HG03045 (cell line): Measurements from ENCODE around the gene MORC4.

Experiments used
- ATAC-seq: cut with Tn5 transposase; IDR thresholded peaks from one replicate; pipeline ENCODE4 v1.9.1; 2021; ENCODE audit warnings: mild to moderate bottlenecking, moderate library complexity; ENCODE audit not compliant: unreplicated experiment

The MORC4 gene

GRCh38 chrX:106952988-106953387 lies 47.0 kb downstream of the MORC4 start:
- no peak for ATAC-seq

DNA sequence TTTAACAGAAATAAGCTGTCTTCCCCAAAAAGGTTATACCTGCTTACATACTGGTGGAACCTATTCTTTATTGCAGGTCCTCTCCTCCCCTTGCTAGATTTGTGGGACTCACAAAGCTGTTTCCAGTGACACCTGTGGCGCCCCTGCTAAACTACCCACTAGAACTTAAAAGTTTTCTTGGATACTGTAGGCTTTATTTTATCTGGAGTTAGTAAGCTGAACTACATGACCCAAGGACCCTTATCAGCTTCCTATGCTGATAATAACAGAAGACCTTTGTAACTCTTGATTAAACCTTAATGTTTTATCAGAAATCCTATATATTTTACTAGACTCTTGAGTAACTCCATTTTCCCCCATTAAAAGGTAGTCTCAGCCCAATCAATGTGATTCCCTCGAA lies 47.5 kb downstream of the MORC4 start:
- no peak for ATAC-seq

- no peak for ATAC-seq
These were observed 47.9 kb downstream of the MORC4 start for GRCh38 chrX:106952089-106952488.

- ATAC-seq: no peak
These were observed 48.8 kb downstream of the MORC4 start for GRCh38 chrX:106951230-106951629.

GRCh38 chrX:106950381-106950780 lies 49.6 kb downstream of the MORC4 start:
- ATAC-seq: no peak

- no peak for ATAC-seq
These were observed 50.6 kb downstream of the MORC4 start for GRCh38 chrX:106949366-106949765.

DNA sequence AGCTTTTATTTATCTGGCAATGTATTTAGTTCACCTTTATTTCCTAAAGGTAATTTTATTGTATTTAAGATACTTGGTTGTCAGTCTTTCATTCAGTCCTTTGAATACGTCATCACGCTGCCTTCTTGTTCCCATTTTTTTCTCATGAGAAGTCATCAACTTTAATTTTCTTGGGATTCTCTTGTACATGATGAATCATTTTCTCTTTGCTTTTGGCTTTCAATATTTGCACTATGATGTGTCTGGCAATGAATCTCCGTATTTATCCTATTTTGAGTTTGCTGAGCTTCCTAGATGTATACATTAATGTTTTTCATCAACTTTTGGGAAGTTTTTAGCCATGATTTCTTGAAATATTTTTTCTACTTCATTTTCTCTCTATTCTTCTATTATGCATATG lies 51.4 kb downstream of the MORC4 start:
- ATAC-seq: no peak

GRCh38 chrX:106946464-106946863 lies 53.5 kb downstream of the MORC4 start:
- ATAC-seq: no peak

- no peak for ATAC-seq
These were observed 59.9 kb downstream of the MORC4 start for GRCh38 chrX:106940068-106940467.

GRCh38 chrX:106939566-106939965 lies 60.4 kb downstream of the MORC4 start:
- ATAC-seq: no peak

DNA sequence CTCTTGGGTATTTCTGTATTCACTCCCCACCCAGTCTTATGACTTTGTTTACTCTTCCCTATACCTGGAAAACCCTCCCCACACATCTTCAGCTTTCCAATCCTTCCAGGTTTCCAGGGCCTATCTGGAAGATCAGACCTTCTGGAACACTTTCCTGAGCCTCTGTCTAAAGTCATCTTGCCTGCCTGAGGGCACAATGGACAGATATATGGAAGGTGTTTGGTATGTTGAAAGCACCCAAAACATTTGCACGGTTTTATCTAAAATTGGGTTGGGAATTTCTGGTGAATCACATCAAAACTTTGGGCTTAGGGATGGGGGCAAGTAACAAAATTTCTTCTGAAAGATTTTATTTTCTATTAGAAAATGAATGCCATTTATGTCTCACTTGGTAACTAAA lies 63.8 kb downstream of the MORC4 start:
- ATAC-seq: no peak

- no peak for ATAC-seq
These were observed 64.8 kb downstream of the MORC4 start for GRCh38 chrX:106935175-106935574.

DNA sequence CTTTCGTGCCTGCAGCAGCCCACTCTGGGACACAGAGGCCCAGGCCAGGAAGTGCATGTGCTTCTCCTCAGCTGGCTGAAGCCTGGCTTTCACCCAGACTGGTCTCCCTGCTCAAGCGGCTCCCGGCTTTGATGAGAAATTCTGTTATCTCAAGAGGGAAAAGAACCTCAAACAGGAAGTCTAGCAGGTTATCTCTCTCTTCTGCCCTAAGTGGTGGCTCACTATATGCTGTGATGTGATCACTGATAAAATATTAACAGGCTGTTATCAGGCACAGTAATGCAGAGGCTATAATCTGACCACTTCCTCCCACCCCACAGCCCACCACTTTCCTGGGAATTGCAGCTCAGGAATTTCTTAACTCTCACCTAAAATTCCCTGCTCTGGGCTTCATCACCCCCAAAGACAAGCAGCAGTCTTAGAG lies 66.5 kb downstream of the MORC4 start:
- ATAC-seq: no peak

DNA sequence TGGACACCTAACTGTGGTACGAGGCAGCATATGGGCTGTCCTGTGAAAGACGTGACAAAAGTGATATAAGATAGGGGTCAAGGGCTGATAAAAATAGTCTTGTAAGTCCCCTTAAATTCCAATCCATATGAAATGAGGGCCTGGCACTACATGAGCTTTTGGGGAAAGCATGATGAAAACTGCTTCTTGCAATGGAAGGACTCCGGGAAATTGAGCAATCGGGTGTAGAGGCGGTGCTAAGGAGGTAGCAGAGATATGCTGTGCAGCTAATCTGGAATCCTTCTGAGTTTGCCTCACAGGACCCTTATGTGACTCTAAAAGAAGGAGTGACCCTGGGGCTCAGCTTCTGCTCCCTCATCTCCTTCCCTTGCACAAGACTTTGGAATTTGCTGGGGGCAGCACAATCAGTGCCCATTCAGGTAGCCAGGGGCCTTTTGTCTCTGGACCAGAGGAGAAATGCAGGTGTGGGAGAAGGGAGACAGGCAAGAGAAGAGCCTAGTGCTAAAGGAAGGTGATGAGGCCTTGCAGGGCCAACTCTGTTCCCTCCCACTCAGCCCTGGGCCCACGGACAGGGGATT lies 67.0 kb downstream of the MORC4 start:
- ATAC-seq: no peak

- no peak for ATAC-seq
These were observed 67.5 kb downstream of the MORC4 start for GRCh38 chrX:106932492-106932923.

DNA sequence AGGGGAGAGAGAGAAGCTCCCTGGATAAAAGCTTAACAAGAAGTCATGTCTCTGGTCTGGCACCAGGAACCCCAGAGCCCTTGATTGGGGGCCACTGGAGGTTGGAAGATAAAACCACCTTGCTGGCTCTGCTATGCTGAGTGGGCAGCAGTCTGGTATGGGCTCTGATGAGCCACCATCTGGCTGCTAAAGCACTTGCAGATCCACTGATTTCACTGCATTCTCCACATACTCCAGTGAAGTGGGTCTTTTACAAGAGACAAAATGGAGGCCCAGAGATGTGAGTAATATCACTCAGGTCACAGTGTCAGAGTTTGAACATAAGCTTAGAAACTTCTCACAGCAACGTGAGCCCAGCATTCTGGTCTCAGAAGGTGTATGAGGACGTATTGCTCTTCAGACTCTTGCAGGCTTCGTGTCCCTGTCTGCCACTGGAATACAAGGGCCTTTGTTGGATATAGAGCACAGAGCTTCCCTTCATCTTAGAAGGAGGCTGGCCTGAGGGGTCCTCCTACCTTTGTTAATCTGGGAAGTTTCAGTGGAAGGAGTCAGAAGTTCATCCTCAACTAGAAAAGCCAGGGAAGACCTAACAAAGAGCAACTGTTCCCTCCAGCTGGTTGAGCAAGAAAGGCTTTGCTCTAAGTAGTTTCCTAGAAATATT lies 68.1 kb downstream of the MORC4 start:
- no peak for ATAC-seq

DNA sequence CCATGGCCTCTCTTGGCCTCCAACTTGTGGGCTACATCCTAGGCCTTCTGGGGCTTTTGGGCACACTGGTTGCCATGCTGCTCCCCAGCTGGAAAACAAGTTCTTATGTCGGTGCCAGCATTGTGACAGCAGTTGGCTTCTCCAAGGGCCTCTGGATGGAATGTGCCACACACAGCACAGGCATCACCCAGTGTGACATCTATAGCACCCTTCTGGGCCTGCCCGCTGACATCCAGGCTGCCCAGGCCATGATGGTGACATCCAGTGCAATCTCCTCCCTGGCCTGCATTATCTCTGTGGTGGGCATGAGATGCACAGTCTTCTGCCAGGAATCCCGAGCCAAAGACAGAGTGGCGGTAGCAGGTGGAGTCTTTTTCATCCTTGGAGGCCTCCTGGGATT lies 71.8 kb downstream of the MORC4 start:
- ATAC-seq: no peak

DNA sequence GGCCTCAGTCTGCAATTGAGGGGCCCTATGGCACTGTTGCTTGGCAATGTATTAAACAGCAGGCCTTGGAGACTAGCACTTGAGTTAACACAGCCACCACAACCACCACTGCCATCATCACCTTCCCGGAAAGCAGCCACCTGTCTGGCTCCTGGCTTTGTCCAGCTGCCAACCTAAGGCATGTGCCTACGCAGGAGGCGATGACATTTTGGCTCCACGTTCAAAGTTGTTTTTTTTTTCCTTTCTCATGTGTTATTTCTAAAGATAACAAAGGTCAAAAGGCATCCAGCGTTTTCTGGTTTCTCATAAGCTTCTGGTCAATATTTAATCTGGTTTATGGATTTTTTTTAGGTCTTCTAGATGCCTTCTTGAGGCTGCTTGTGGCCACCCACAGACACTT lies 72.3 kb downstream of the MORC4 start:
- ATAC-seq: no peak

- ATAC-seq: no peak
These were observed 73.0 kb downstream of the MORC4 start for GRCh38 chrX:106927023-106927422.

DNA sequence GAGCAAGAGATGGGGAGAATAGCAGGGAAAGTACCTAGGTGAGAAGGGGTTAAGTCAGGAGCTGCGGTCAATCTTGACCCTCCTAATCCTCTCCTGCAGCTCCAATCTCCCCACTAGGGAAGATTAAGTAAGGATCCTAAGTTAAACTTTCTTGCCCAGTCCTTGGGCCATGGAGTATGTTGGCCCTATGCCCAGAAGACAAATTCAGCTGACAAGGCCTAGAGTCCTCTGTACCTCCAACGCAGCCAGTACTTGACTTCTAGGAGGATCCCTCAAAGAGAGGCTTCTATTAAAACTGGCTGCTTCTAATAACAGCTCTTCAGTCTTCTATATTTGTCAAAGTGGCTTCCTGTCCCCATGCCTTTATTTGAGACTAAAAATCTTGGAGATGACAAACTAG lies 78.4 kb downstream of the MORC4 start:
- no peak for ATAC-seq

GRCh38 chrX:106919932-106920452 lies 80.0 kb downstream of the MORC4 start, which contains the start of gene CLDN2:
TSS of gene CLDN2 (plus strand) at chrX:106920402. CDS start at chrX:106928229, 7,827 bp downstream.
- ATAC-seq: no peak

GRCh38 chrX:106917830-106918500 lies 82.0 kb downstream of the MORC4 start:
- no peak for ATAC-seq
